GM10266 (cell line): ENCODE results near the gene COL27A1.

ENCODE experiments used
- DNase-seq: peaks from one replicate; pipeline ENCODE4 v3.0.0; 2012; ENCODE audit errors: extremely low spot score
- CTCF ChIP-seq: IDR thresholded peaks from 2 replicates; pipeline ENCODE4 v1.5.1; 2012; ENCODE audit warnings: mild to moderate bottlenecking, low read depth; ENCODE audit not compliant: control insufficient read depth, insufficient read depth; ENCODE audit errors: missing control alignments

Gene COL27A1

GRCh38 chr9:114351932-114352331, 196.6 kb downstream of the COL27A1 start:
- no peak for TF ChIP-seq CTCF

GRCh38 chr9:114355821-114356220, 200.5 kb downstream of the COL27A1 start:
- TF ChIP-seq CTCF = no peak
- no peak for DNase-seq

More at GRCh38 chr9:114351932-114352331, 196.6 kb downstream of the COL27A1 start:
- DNase-seq = no peak

- no peak for TF ChIP-seq CTCF
- DNase-seq = no peak
These were observed 201.5 kb downstream of the COL27A1 start for GRCh38 chr9:114356792-114357191.

- DNase-seq = no peak
- TF ChIP-seq CTCF = no peak
These were observed 202.0 kb downstream of the COL27A1 start for GRCh38 chr9:114357360-114357759.

- no peak for TF ChIP-seq CTCF
- DNase-seq = no peak
These were observed 202.6 kb downstream of the COL27A1 start for GRCh38 chr9:114357911-114358328.

- no peak for TF ChIP-seq CTCF
- DNase-seq = no peak
These were observed 204.5 kb downstream of the COL27A1 start for GRCh38 chr9:114359801-114360200.

- TF ChIP-seq CTCF = no peak
- no peak for DNase-seq
These were observed 206.2 kb downstream of the COL27A1 start for GRCh38 chr9:114361542-114361941.
